GM12892 (cell line): Measurements from ENCODE around the gene HSD17B2.
"Not testable (repeated sequence)": the region's sequence is repeated elsewhere in the genome, so short reads cannot be mapped to it uniquely, and the experiment has no call there.

ENCODE experiments used
- DNase-seq: peaks from one replicate; pipeline ENCODE4 v3.0.0; 2011; ENCODE audit not compliant: insufficient read length
- FAIRE-seq: peaks from 2 replicates; lab custom pipeline; 2011; peaks lifted over from hg19 to GRCh38; lab: Jason Lieb, UNC
- POLR2A ChIP-seq: IDR thresholded peaks from 2 replicates; pipeline ENCODE4 v1.6.1; 2011; ENCODE audit warnings: low read depth, low read length, control low read depth
- POLR2AphosphoS5 ChIP-seq: IDR thresholded peaks from 2 replicates; pipeline ENCODE4 v1.6.1; 2011; ENCODE audit warnings: low read depth, low read length, control low read depth
- TAF1 ChIP-seq: IDR thresholded peaks from 2 replicates; pipeline ENCODE4 v1.6.1; 2011; ENCODE audit warnings: low read depth, mild to moderate bottlenecking, control low read depth, low read length, borderline replicate concordance

Gene HSD17B2

GRCh38 chr16:82092711-82093110 is 57.7 kb downstream of the HSD17B2 start:
- no peak for FAIRE-seq
- DNase-seq = no peak
- TF ChIP-seq TAF1 (no peak), POLR2AphosphoS5 (no peak), POLR2A (no peak)

DNA sequence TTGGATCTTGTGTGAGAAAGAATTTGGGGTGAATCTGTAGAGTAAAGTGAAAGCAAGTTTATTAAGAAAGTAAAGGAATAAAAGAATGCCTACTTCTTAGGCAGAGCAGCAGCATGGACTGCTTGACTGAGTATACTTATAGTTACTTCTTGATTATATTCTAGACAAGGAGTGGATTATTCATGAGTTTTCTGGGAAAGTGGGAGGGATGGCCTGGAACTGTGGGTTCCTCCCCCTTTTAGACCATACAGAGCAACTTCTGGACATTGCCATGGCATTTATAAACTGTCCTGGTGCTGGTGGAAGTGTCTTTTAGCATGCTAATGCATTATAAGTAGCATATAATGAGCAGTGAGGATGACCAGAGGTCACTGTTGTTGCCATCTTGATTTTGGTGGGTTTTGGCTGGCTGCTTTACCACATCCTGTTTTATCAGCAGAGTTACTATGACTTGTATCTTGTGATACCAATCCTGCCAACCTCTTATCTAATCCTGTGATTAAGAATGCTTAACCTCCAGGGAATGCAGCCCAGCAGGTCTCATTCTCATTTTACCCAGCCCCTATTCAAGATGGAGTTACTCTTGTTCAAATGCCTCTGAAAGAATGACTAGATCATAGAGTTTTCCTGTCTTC is 58.7 kb downstream of the HSD17B2 start:
- FAIRE-seq (no peak), DNase-seq (no peak)
- TF ChIP-seq TAF1 (no peak), POLR2AphosphoS5 (no peak), POLR2A (no peak)

- TF ChIP-seq POLR2A = no peak
- FAIRE-seq (no peak), DNase-seq (no peak)
Measured at GRCh38 chr16:82094942-82095540, 60.0 kb downstream of the HSD17B2 start.

DNA sequence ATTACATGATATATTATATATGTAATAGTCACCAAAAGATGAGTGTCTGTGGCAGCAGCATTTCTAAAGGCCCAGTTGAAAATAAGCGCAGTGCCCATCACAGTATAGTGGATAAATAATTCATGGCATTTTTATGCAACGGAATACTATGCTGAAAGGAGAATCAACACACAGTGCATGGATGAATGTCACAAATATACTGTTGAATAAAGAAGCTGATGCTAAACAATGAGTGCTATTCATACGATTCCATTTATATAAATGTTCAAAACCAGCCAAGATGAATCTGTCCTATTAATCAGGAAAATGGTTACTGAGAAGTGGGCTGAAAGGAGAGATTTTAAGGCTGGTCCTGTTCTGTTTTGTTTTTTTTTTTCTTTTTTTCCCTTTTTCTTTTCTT is 61.6 kb downstream of the HSD17B2 start:
- FAIRE-seq = no peak
- DNase-seq = no peak
- TF ChIP-seq POLR2AphosphoS5 (no peak), TAF1 (no peak), POLR2A (no peak)

DNA sequence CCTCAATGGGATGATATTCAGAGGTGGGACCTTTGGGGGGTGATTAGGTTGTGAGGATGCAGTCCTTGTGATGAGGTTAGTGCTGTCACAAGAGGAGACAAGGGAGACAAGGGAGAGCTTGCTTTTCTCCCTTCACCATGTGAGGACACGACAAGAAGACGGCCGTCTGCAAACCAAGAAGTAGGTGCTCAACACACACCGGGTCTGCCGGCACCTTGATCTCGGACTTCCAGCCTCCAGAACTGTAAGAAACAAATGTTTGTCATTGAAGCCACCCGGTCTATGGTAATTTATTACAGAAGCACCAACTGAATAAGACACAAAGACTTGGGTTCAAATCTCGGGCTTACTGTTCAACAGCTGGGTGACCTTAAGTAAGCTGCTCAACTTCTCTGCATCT is 70.1 kb downstream of the HSD17B2 start:
- DNase-seq (no peak), FAIRE-seq (no peak)
- TF ChIP-seq POLR2AphosphoS5 = no peak
- no peak for TF ChIP-seq TAF1
- TF ChIP-seq POLR2A = no peak

GRCh38 chr16:82108100-82108499 is 73.0 kb downstream of the HSD17B2 start:
- FAIRE-seq (no peak), DNase-seq (no peak)
- no peak for TF ChIP-seq TAF1
- TF ChIP-seq POLR2A = no peak
- no peak for TF ChIP-seq POLR2AphosphoS5

- no peak for TF ChIP-seq POLR2A
- TF ChIP-seq TAF1 = no peak
- TF ChIP-seq POLR2AphosphoS5 = no peak
- FAIRE-seq (no peak), DNase-seq (no peak)
Measured at GRCh38 chr16:82108774-82109173, 73.7 kb downstream of the HSD17B2 start.

GRCh38 chr16:82109266-82109665 is 74.2 kb downstream of the HSD17B2 start:
- not testable (repeated sequence) for DNase-seq, FAIRE-seq

GRCh38 chr16:82111944-82112343 is 76.9 kb downstream of the HSD17B2 start:
- DNase-seq = no peak
- no peak for TF ChIP-seq POLR2A
- no peak for TF ChIP-seq POLR2AphosphoS5
- no peak for TF ChIP-seq TAF1
- no peak for FAIRE-seq

DNA sequence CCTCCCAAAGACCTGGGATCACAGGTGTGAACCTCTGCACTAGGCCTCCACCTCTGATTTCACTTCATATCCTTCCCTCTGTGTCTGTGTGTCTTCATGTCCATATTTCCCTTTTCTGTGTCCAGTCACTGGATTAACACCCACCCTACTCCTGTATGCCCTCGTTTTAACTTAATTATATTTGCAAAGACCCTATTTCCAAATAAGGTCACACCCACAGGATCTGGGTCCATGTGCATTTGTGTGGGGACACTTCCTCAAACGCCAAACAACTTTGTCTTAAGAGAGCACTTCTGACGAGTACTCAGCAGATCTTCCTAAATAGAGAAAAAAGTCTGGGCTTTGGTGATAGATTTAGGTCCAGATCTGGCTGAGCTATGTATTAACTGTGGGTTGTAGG is 78.7 kb downstream of the HSD17B2 start:
- DNase-seq (no peak), FAIRE-seq (no peak)
- no peak for TF ChIP-seq POLR2A
- TF ChIP-seq POLR2AphosphoS5 = no peak
- no peak for TF ChIP-seq TAF1

GRCh38 chr16:82116535-82116934 is 81.5 kb downstream of the HSD17B2 start:
- no peak for DNase-seq
- no peak for FAIRE-seq
- TF ChIP-seq TAF1 = no peak
- TF ChIP-seq POLR2A = no peak
- TF ChIP-seq POLR2AphosphoS5 = no peak

- no peak for TF ChIP-seq POLR2A
- TF ChIP-seq TAF1 = no peak
- no peak for TF ChIP-seq POLR2AphosphoS5
- FAIRE-seq (no peak), DNase-seq (no peak)
Measured at GRCh38 chr16:82118749-82119148, 83.7 kb downstream of the HSD17B2 start.
